NB4 (cell line): ENCODE measurements around the gene PDE7B.

ENCODE experiments used
- DNase-seq: peaks from one replicate; pipeline ENCODE4 v3.0.0; 2010; ENCODE audit warnings: low read depth
- H3K4me3 ChIP-seq: one replicate; pipeline ENCODE4 v1.5.1; 2011; ENCODE audit warnings: mild to moderate bottlenecking, low read depth, low read length, moderate library complexity
- MYC ChIP-seq: IDR thresholded peaks from 2 replicates; pipeline ENCODE4 v1.6.1; 2011; ENCODE audit warnings: low read depth, low read length
- POLR2A ChIP-seq: IDR thresholded peaks from 2 replicates; pipeline ENCODE4 v1.6.1; 2011; ENCODE audit warnings: mild to moderate bottlenecking; ENCODE audit not compliant: insufficient read length; ENCODE audit errors: extremely low read depth
- TF ChIP-seq, protein P1 (sequence below): IDR thresholded peaks from one replicate; pipeline ENCODE4 v1.5.1; 2012; ENCODE audit warnings: low read depth, low read length
- TF ChIP-seq, protein P2 (sequence below): IDR thresholded peaks from 2 replicates; pipeline ENCODE4 v1.6.1; 2011; ENCODE audit warnings: low read depth, low read length

Gene PDE7B

DNA sequence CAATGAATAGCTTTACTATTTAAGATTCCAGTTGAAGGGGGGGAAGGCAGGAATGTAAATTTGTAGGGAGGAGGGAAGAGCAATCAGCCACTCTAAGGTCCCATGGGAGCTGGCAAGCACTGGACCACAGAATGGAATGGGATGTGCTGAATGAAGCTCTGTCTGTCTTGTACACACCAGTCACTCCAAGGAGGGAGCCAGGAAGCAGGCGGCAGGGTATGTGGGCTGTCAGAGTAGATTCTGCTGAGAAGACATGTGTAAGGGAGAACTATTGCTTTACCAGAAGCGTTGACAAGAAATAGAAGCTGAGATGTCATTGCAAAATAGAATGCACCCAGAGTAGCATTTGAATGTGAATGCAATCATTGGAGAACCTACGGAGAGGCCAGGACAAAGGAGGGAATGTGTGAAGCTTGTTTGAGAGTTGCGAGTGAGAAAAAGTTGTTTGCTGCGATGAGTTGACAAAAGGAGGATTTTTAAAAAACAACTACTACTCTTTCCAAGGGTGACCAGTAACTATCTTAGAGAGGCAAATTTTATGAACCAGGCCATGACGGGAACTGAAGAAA is 25.2 kb upstream of the PDE7B start:
- TF ChIP-seq, protein P1, sequence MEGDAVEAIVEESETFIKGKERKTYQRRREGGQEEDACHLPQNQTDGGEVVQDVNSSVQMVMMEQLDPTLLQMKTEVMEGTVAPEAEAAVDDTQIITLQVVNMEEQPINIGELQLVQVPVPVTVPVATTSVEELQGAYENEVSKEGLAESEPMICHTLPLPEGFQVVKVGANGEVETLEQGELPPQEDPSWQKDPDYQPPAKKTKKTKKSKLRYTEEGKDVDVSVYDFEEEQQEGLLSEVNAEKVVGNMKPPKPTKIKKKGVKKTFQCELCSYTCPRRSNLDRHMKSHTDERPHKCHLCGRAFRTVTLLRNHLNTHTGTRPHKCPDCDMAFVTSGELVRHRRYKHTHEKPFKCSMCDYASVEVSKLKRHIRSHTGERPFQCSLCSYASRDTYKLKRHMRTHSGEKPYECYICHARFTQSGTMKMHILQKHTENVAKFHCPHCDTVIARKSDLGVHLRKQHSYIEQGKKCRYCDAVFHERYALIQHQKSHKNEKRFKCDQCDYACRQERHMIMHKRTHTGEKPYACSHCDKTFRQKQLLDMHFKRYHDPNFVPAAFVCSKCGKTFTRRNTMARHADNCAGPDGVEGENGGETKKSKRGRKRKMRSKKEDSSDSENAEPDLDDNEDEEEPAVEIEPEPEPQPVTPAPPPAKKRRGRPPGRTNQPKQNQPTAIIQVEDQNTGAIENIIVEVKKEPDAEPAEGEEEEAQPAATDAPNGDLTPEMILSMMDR: no peak
- TF ChIP-seq MYC (no peak), POLR2A (no peak)
- TF ChIP-seq, protein P2, sequence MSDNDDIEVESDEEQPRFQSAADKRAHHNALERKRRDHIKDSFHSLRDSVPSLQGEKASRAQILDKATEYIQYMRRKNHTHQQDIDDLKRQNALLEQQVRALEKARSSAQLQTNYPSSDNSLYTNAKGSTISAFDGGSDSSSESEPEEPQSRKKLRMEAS: no peak
- H3K4me3 ChIP-seq: no peak overlapping the region
- no peak for DNase-seq

DNA sequence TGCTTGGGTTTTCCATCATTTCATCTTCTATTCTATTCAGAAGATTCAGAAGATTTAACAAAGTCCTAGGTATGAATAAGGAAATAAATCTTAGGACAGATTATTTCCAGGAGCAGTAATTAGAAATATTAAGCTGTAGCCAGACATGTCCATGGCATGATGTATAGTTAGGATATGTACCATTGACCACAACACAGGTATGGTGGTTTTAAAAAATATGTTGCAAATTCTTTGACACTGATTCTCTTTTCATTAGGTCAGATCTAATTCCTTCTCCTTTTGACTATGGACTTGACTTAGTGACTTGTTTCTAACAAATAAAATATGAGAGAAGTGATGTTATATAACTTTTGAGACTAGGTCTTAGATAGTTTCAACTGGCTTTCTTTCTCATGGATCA is 23.5 kb upstream of the PDE7B start:
- DNase-seq: no peak
- TF ChIP-seq, protein P1: no peak
- TF ChIP-seq POLR2A (no peak), MYC (no peak)
- TF ChIP-seq, protein P2: no peak
- H3K4me3 ChIP-seq: no peak overlapping the region

DNA sequence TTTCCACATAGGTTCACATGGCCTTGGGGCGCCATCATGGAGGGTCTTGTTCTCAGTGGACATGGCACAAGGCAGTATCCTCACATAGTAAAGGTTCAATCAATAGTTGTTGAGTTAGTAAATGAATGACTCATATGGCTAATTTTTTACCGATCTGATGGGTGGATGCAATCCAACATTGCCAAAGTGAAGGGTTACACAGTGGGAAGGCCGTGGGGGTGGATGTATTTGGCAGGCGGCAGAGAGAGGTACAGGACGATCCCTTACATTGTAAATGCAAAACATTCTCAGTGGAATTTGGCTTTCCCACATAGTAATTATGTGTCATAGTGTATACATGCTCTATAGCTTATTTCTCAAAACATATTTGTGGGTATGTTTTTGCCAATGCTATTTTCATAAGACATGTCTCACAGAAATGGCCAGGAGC is 21.0 kb upstream of the PDE7B start:
- DNase-seq: no peak
- TF ChIP-seq, protein P2: no peak
- no peak for TF ChIP-seq MYC
- TF ChIP-seq, protein P1: no peak
- no peak for TF ChIP-seq POLR2A
- H3K4me3 ChIP-seq: no peak overlapping the region

DNA sequence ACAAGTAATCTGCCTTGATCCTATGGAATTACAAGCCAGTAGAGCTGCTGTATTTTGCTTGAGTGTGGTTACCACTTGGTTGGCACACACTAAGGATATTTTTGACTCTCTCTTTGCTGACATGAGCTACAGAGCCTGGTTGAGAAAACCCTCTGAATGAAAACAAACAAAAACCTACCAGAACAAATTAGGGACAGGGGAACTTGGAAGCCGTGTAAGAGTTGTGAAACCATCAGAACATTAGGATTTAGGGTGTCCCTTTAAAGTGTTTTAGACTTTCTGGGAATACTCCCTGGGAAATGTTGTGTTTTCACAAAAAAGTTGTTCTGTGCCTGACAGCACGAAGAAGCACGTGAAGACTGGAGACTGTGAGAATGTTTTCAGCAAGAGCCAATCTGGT is 20.5 kb upstream of the PDE7B start:
- DNase-seq: no peak
- no peak for TF ChIP-seq POLR2A
- TF ChIP-seq, protein P2: no peak
- TF ChIP-seq, protein P1: no peak
- no peak for TF ChIP-seq MYC
- H3K4me3 ChIP-seq: no peak overlapping the region

DNA sequence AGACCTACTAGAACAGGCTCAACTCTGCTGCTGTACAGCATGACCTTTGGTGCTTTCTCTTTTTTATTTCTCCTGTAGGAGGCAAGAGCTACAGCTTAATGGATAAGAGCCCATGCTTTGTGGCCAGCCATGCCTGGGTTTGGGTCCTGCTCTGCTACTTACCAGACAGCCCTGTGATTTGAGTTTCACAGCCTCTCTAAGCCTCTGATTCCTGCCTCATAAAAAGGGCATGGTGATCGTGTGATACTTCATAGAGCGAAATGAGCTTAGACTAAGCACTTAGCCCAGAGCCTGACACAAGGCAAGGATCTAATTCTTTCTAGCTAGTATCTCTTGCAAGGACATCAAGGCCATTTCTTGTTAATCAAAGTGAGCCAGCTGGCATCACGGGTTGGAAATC is 19.3 kb upstream of the PDE7B start:
- TF ChIP-seq, protein P1: no peak
- TF ChIP-seq MYC: no peak
- no peak for TF ChIP-seq POLR2A
- TF ChIP-seq, protein P2: no peak
- H3K4me3 ChIP-seq: no peak overlapping the region
- DNase-seq: no peak

DNA sequence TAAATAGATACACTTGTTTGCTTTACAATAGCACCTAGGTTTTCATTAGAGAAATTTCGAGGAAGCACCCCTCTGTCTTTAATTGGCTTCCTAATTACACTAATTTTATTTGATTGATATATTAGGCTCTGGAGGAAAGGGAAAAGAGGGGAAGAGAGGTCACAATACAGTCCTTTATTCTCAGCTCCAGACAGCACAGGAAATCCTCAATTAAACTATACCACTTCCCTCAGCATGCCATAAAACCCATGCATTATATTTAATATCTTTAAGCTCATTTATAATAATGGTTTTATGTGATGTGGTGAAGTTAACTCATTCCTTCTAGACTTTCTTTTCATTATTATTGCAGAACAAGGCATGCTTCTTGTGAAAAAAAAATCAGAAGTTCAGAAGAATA is 17.7 kb upstream of the PDE7B start:
- TF ChIP-seq MYC: no peak
- TF ChIP-seq, protein P2: no peak
- TF ChIP-seq, protein P1: no peak
- DNase-seq: no peak

More for the DNA sequence above, 17.7 kb upstream of the PDE7B start:
- no peak overlapping the region for H3K4me3 ChIP-seq
